ACC112 (cell line): Measurements from ENCODE around the gene EML3.
"Not testable (repeated sequence)": the region's sequence is repeated elsewhere in the genome, so short reads cannot be mapped to it uniquely, and the experiment has no call there.

ENCODE experiments used
- H2AFZ ChIP-seq: fragments of 200-600 bp; sonication (generic); one replicate; pipeline ENCODE4 v1.6.0; 2017; ENCODE audit warnings: antibody characterized with exemption, low read length; ENCODE audit not compliant: unreplicated experiment
- H3K27ac ChIP-seq: fragments of 200-600 bp; sonication (generic); 2 replicates; pipeline ENCODE4 v1.5.1; 2014; ENCODE audit warnings: low read depth, mild to moderate bottlenecking, antibody characterized with exemption, low read length, moderate library complexity
- H3K27me3 ChIP-seq: fragments of 200-600 bp; sonication (generic); 2 replicates; pipeline ENCODE4 v1.6.1; 2014; ENCODE audit warnings: mild to moderate bottlenecking, antibody characterized with exemption, low read length, moderate library complexity, mixed read lengths; ENCODE audit not compliant: insufficient read depth
- H3K36me3 ChIP-seq: fragments of 200-600 bp; sonication (generic); 2 replicates; pipeline ENCODE4 v1.6.1; 2016; ENCODE audit warnings: mild to moderate bottlenecking, antibody characterized with exemption, low read length, moderate library complexity, mixed read lengths; ENCODE audit not compliant: insufficient read depth
- H3K4me1 ChIP-seq: fragments of 200-600 bp; sonication (generic); one replicate; pipeline ENCODE4 v1.6.1; 2016; ENCODE audit warnings: low read length, mixed read lengths; ENCODE audit not compliant: insufficient read depth, unreplicated experiment, control insufficient read depth
- H3K4me3 ChIP-seq: fragments of 200-600 bp; sonication (generic); 2 replicates; pipeline ENCODE4 v1.5.1; 2014; ENCODE audit warnings: mild to moderate bottlenecking, low read depth, low read length
- H3K79me2 ChIP-seq: fragments of 200-600 bp; sonication (generic); one replicate; pipeline ENCODE4 v1.6.0; 2016; ENCODE audit warnings: low read length; ENCODE audit not compliant: control insufficient read depth, unreplicated experiment, insufficient read depth

EML3 gene

DNA sequence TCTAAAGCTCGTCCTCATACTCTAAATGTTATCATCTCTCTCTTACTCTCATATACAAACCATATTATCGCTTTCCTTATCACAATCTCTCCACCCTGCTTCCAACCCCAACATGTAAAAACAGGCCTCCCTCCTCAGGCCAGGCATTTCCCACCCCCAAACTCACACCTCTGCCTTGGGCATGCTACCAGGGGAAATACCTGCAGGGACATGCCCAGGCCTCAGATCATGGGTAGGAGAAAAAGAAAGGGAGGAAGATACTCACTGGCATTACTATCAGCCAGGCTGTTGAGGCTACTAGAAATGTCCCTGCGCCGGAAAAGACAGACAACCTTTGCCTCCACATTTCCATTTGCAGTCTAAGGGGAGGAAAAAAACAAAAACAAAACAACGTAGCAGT lies 12.7 kb downstream of the EML3 start:
- H3K27ac ChIP-seq = peak overlapping the region; percentile 83; the same call in 1 of the 2 replicates
- H3K36me3 ChIP-seq = peaks cover 22% of the 10 kb centered on the region; the same call in 1 of the 2 replicates
- H3K79me2 ChIP-seq = peaks cover 40% of the 10 kb centered on the region

GRCh38 chr11:62599069-62599696 lies 13.4 kb downstream of the EML3 start:
- H3K36me3 ChIP-seq = peaks cover 22% of the 10 kb centered on the region; the same call in 1 of the 2 replicates
- peaks cover 21% of the 10 kb centered on the region for H3K4me1 ChIP-seq
- H3K79me2 ChIP-seq = peaks cover 40% of the 10 kb centered on the region
- H3K27me3 ChIP-seq = no peaks in the 10 kb centered on the region
- H2AFZ ChIP-seq = no peak overlapping the region
- peak overlapping the region; percentile 92 for H3K4me3 ChIP-seq
- H3K27ac ChIP-seq = peak overlapping the region; percentile 83; the same call in 1 of the 2 replicates

More for the DNA sequence above, 12.7 kb downstream of the EML3 start:
- H3K4me1 ChIP-seq = peaks cover 21% of the 10 kb centered on the region
- peak overlapping the region; percentile 92 for H3K4me3 ChIP-seq
- H2AFZ ChIP-seq = no peak overlapping the region
- H3K27me3 ChIP-seq = no peaks in the 10 kb centered on the region

DNA sequence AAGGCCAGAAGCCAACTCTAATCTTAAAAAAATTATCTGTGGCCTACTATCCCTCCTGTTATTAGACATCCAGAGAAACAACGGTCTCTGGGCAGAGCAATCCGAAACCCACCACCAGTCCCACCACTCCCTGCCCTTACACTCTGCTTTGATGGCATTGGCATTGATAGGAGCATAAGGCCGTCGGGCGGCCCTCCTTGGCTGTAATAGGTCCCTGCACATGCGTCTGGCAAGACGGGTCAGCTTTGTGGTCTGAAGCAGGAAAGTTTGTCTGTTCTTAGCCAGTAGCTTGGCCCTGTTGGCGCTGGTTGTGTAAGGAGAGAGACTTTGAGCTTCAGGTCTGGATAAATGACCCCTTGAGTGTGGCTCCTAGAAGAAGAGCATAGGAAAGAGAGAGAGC lies 17.5 kb downstream of the EML3 start:
- H3K4me1 ChIP-seq = peaks cover 24% of the 10 kb centered on the region
- H3K4me3 ChIP-seq = no peak overlapping the region
- peaks cover 21% of the 10 kb centered on the region; the same call in 1 of the 2 replicates for H3K36me3 ChIP-seq
- no peak overlapping the region for H2AFZ ChIP-seq
- no peaks in the 10 kb centered on the region for H3K27me3 ChIP-seq
- peaks cover 33% of the 10 kb centered on the region for H3K79me2 ChIP-seq
- H3K27ac ChIP-seq = no peak overlapping the region

GRCh38 chr11:62593434-62594044 lies 19.0 kb downstream of the EML3 start:
- H3K4me3 ChIP-seq = no peak overlapping the region
- H3K27me3 ChIP-seq = no peaks in the 10 kb centered on the region
- H3K4me1 ChIP-seq = peaks cover 23% of the 10 kb centered on the region
- peaks cover 27% of the 10 kb centered on the region for H3K79me2 ChIP-seq
- H3K36me3 ChIP-seq = peaks cover 14% of the 10 kb centered on the region; the same call in 1 of the 2 replicates
- H2AFZ ChIP-seq = no peak overlapping the region
- no peak overlapping the region for H3K27ac ChIP-seq

- Histone ChIP-seq H3K27ac (no peak overlapping the region), H3K79me2 (peaks cover 21% of the 10 kb centered on the region), H3K27me3 (no peaks in the 10 kb centered on the region), H2AFZ (no peak overlapping the region), H3K36me3 (peaks cover 9% of the 10 kb centered on the region; the same call in 1 of the 2 replicates), H3K4me3 (no peak overlapping the region), H3K4me1 (peaks cover 23% of the 10 kb centered on the region)
Measured at GRCh38 chr11:62592989-62593421, 19.6 kb downstream of the EML3 start.

- H3K27ac ChIP-seq = peak overlapping the region; percentile 61
- H3K4me3 ChIP-seq = peak overlapping the region; percentile 84
- H2AFZ ChIP-seq = peak overlapping the region; percentile 40
- H3K79me2 ChIP-seq = peaks cover 22% of the 10 kb centered on the region
- peaks cover 29% of the 10 kb centered on the region for H3K4me1 ChIP-seq
- H3K27me3 ChIP-seq = no peaks in the 10 kb centered on the region
- H3K36me3 ChIP-seq = peaks cover 2% of the 10 kb centered on the region; the same call in 1 of the 2 replicates
Measured at GRCh38 chr11:62592146-62592815, 20.3 kb downstream of the EML3 start.

GRCh38 chr11:62591448-62592145 lies 21.0 kb downstream of the EML3 start, which contains the start of gene TUT1:
TUT1 (minus strand) TSS chr11:62591523; CDS start chr11:62591485, 38 bp downstream.
- peak within 1 kb of the TSS; percentile 74 for H3K27ac ChIP-seq
- H3K27me3 ChIP-seq = no peaks in the 10 kb centered on the region
- peak within 1 kb of the TSS; percentile 84 for H3K4me3 ChIP-seq
- H3K4me1 ChIP-seq = peaks cover 29% of the 10 kb centered on the region
- peak within 1 kb of the TSS; percentile 63 for H2AFZ ChIP-seq
- H3K79me2 ChIP-seq = peaks cover 21% of the 10 kb centered on the region
- H3K36me3 ChIP-seq = no peaks in the 10 kb centered on the region

DNA sequence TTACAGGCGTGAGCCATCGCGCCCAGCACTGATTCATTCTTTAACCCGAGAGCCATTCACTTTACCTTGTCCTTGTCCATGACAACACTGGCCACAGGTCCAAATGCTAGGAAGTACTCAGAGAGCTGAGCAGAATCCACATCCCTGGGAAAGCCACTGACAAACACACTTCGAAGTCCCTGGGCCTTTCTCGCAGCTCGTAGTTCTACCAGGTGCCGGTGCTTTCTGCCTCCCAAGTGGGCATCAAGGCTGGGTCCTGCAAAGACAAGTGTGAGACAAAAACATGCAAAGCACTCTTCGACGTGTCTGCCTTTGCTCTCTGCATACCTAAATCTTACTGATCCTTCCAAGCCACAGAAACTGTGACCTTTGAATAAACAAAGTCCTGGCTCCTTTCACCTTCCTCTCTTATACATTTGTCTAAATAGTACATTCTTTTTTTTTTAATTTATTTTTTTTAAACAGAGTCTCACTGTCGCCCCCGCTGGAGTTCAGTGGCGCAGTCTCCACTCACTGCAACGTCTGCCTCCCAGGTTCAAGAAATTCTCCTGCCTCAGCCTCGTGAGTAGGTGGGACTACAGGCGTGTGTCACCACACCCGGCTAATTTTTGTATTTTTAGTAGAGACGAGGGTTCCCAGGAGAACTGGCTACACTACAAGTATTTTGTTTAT lies 23.5 kb downstream of the EML3 start:
- H3K36me3 ChIP-seq = 0 out of 2 replicates have a peak, but pooled peaks cover 3% of the 10 kb centered on the region
- peak overlapping the region; percentile 3; the same call in 1 of the 2 replicates for H3K27ac ChIP-seq
- no peaks in the 10 kb centered on the region for H3K27me3 ChIP-seq
- H3K79me2 ChIP-seq = peaks cover 28% of the 10 kb centered on the region
- H3K4me3 ChIP-seq = no peak overlapping the region; the same call in 1 of the 2 replicates
- H3K4me1 ChIP-seq = peaks cover 29% of the 10 kb centered on the region
- no peak overlapping the region for H2AFZ ChIP-seq

DNA sequence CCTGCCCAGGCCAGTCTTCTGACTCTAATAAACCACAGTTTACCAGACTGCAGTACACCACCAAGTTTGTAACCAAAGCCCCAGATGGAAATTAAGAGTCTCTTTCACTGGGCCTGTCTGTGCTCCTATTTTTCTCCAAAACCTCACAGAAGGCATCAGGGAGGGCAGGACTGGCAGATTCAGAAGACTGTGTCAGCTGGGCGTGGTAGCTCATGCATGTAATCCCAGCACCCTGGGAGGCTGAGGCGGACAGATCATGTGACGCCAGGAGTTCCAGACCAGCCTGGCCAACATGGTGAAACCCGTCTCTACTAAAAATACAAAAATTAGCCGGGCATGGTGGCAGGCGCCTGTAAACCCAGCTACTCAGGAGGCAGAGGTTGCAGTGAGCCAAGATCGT lies 27.2 kb downstream of the EML3 start:
- H3K27me3 ChIP-seq, H3K4me3 ChIP-seq, H2AFZ ChIP-seq, H3K27ac ChIP-seq: not testable (repeated sequence)
- H3K79me2 ChIP-seq = peaks cover 22% of the 10 kb centered on the region
- peaks cover 15% of the 10 kb centered on the region; the same call in 1 of the 2 replicates for H3K36me3 ChIP-seq
- peaks cover 18% of the 10 kb centered on the region for H3K4me1 ChIP-seq

- peaks cover 15% of the 10 kb centered on the region; the same call in 1 of the 2 replicates for H3K36me3 ChIP-seq
- not testable (repeated sequence) for H2AFZ ChIP-seq
Measured at GRCh38 chr11:62581735-62582134, 30.8 kb downstream of the EML3 start.

More at GRCh38 chr11:62581735-62582134, 30.8 kb downstream of the EML3 start:
- not testable (repeated sequence) for H3K4me3 ChIP-seq, H3K79me2 ChIP-seq, H3K4me1 ChIP-seq, H3K27ac ChIP-seq, H3K27me3 ChIP-seq
